B cell (primary cell): ENCODE results near the gene NR6A1. TPM values are rescaled to one million over a fixed set of nuclear protein-coding genes. Genes with fewer than 3 reads are reported as not detected.

Experiments used
- ATAC-seq: fragments of 200-7000 bp; cut with Tn5 transposase; one replicate; pipeline ENCODE4 v1.10.0; 2021; ENCODE audit warnings: low read depth, mild to moderate bottlenecking, moderate number of reproducible peaks, moderate library complexity
- CTCF ChIA-PET: fragments of 350-600 bp; sonication (Branson Sonifier 250); formaldehyde crosslinking; loops from one replicate; lab custom pipeline; 2021; ENCODE audit warnings: antibody characterized with exemption, inconsistent platforms; lab: Charles Lee
- POLR2A ChIA-PET: fragments of 350-600 bp; sonication (Branson Sonifier 250); formaldehyde crosslinking; loops from one replicate; lab custom pipeline; 2021; ENCODE audit warnings: antibody characterized with exemption; lab: Charles Lee
- DNase-seq: peaks from one replicate; pipeline ENCODE4 v3.0.0; 2013
- H2AFZ ChIP-seq: 2 replicates; pipeline ENCODE4 v1.6.1; 2012; ENCODE audit warnings: mild to moderate bottlenecking, low read depth, low read length; ENCODE audit not compliant: insufficient read depth, poor library complexity, severe bottlenecking
- H3K27ac ChIP-seq, 2 donors: 1 replicate in 1 of 2; 2 replicates in 1 of 2; pipeline ENCODE4 v1.5.1; 2012 to 2013; ENCODE audit warnings: low read length in 2 of 2, mild to moderate bottlenecking in 2 of 2, moderate library complexity in 1 of 2
- H3K27me3 ChIP-seq, 4 experiments: fragments of 200-600 bp in 1 of 4; sonication (generic) in 1 of 4; replicated peaks in 1 of 4; 1 replicate in 2 of 4; 2 replicates in 2 of 4; pipeline versions ENCODE4 v1.6.1 to v1.7.0; 2013 to 2016; ENCODE audit warnings: low read length in 3 of 4, mild to moderate bottlenecking in 2 of 4, mixed read lengths in 1 of 4, moderate library complexity in 1 of 4; ENCODE audit not compliant: insufficient read depth in 4 of 4, control insufficient read depth in 3 of 4; ENCODE audit errors: control extremely low read depth in 1 of 4
- H3K36me3 ChIP-seq, 2 experiments: replicated peaks in 1 of 2; 1 replicate in 1 of 2; 2 replicates in 1 of 2; pipeline versions ENCODE4 v1.6.1 to v1.7.1; 2013; ENCODE audit warnings: low read length in 1 of 2; ENCODE audit not compliant: insufficient read depth in 2 of 2, control insufficient read depth in 1 of 2; ENCODE audit errors: control extremely low read depth in 1 of 2, extremely low read depth in 1 of 2
- H3K4me1 ChIP-seq, 2 donors: fragments of 200-600 bp in 1 of 2; sonication (generic) in 1 of 2; 1 replicate in 1 of 2; 2 replicates in 1 of 2; pipeline versions ENCODE4 v1.5.1 to v1.6.1; 2013 to 2017; ENCODE audit warnings: low read length in 2 of 2; ENCODE audit not compliant: control insufficient read depth in 2 of 2, insufficient read depth in 2 of 2
- H3K4me2 ChIP-seq: replicated peaks from 2 replicates; pipeline ENCODE3; 2012; ENCODE audit warnings: mild to moderate bottlenecking, low read depth, low read length; ENCODE audit not compliant: poor library complexity, severe bottlenecking
- H3K4me3 ChIP-seq, 5 experiments: fragments of 200-600 bp in 1 of 5; sonication (generic) in 1 of 5; 1 replicate in 3 of 5; 2 replicates in 2 of 5; pipeline versions ENCODE4 v1.5.1 to v1.7.0; 2011 to 2016; ENCODE audit warnings: low read length in 4 of 5, mild to moderate bottlenecking in 4 of 5, low read depth in 2 of 5, control low read depth in 1 of 5, moderate library complexity in 1 of 5; ENCODE audit not compliant: insufficient read depth in 1 of 5; ENCODE audit errors: control extremely low read depth in 1 of 5, extremely low read depth in 1 of 5
- H3K79me2 ChIP-seq: fragments of 200-600 bp; sonication (generic); one replicate; pipeline ENCODE4 v1.6.0; 2016; ENCODE audit warnings: low read length; ENCODE audit not compliant: control insufficient read depth, insufficient read depth
- H3K9ac ChIP-seq: fragments of 200-600 bp; sonication (generic); 2 replicates; pipeline ENCODE4 v1.6.1; 2017; ENCODE audit warnings: mild to moderate bottlenecking, low read length, moderate library complexity
- H3K9me3 ChIP-seq, 3 donors: one replicate each; pipeline versions ENCODE4 v1.6.1 to v1.7.1; 2013; ENCODE audit warnings: low read length in 2 of 3; ENCODE audit not compliant: control insufficient read depth in 2 of 3, insufficient read depth in 1 of 3; ENCODE audit errors: control extremely low read depth in 1 of 3
- H4K20me1 ChIP-seq: 2 replicates; pipeline ENCODE4 v1.6.0; 2012; ENCODE audit warnings: mild to moderate bottlenecking, low read length; ENCODE audit not compliant: insufficient read depth, control insufficient read depth, poor library complexity, severe bottlenecking
- H3K27ac Mint-ChIP-seq: one replicate; pipeline ENCODE4 v1.8.0; 2021; ENCODE audit warnings: mixed read lengths
- H3K27me3 Mint-ChIP-seq: one replicate; pipeline ENCODE4 v1.8.0; 2021; ENCODE audit warnings: mixed read lengths
- H3K4me1 Mint-ChIP-seq: one replicate; pipeline ENCODE4 v1.8.0; 2021; ENCODE audit warnings: mixed read lengths
- H3K4me3 Mint-ChIP-seq: one replicate; pipeline ENCODE4 v1.8.0; 2021; ENCODE audit warnings: mixed read lengths
- H3K9me3 Mint-ChIP-seq: one replicate; pipeline ENCODE4 v1.8.0; 2022; ENCODE audit warnings: mixed read lengths; ENCODE audit not compliant: insufficient read depth
- CTCF ChIP-seq: fragments of 200-600 bp; IDR thresholded peaks from one replicate; pipeline ENCODE4 v1.8.0; 2022; ENCODE audit warnings: antibody characterized with exemption, mild to moderate bottlenecking
- EZH2 ChIP-seq: IDR thresholded peaks from 2 replicates; pipeline ENCODE4 v1.6.1; 2012; ENCODE audit warnings: borderline replicate concordance, low read depth, mild to moderate bottlenecking, moderate library complexity, low read length; ENCODE audit not compliant: insufficient read depth, poor library complexity, severe bottlenecking
- whole genome bisulfite sequencing: methylation state at CpG from one replicate; pipeline ENCODE4 v1.1.5; 2013; ENCODE audit warnings: missing lambda C conversion rate; ENCODE audit not compliant: insufficient coverage; 5-methylcytosine and 5-hydroxymethylcytosine counted together
- intact Hi-C: fragments of 100-400 bp; cut with micrococcal nuclease; formaldehyde crosslinking; loops from one replicate; pipeline ENCODE4 v1.10.0; 2022
- polyA plus RNA-seq: library from polyadenylated mRNA; depleted of rRNA; stranded (reverse); fragments of >200 nt; gene quantifications from 2 replicates; pipeline ENCODE4 v1.2.3, GENCODE V29; 2012
- total RNA-seq, 2 donors: library from RNA; stranded (reverse); fragments of 120-200 nt in 1 of 2; gene quantifications; 1 replicate in 1 of 2; 2 replicates in 1 of 2; pipeline versions ENCODE4 v1.2.3 to v1.2.4, GENCODE V29; 2013 to 2022

The NR6A1 gene
- total and polyA plus RNA-seq, 2 donors (not counting 1 experiment from before 2014, with no cell fraction given): 0.09 to 0.67 TPM

- Histone ChIP-seq H3K4me3 (no peak overlapping the region), H4K20me1 (no peaks in the 10 kb centered on the region), H3K27ac (no peak overlapping the region), H3K9me3 (no peaks in the 10 kb centered on the region), H3K27me3 (peaks cover 0 to under 1% (median 0%) of the 10 kb centered on the region in 4 experiments), H3K79me2 (no peaks in the 10 kb centered on the region), H3K9ac (no peak overlapping the region), H3K4me2 (no peak overlapping the region), H3K4me1 (no peaks in the 10 kb centered on the region), H2AFZ (no peak overlapping the region), H3K36me3 (no peaks in the 10 kb centered on the region)
- H3K4me1 Mint-ChIP-seq: peaks cover 2% of the 10 kb centered on the region
- intact Hi-C loops: no loop called here
- H3K27ac Mint-ChIP-seq: no peak overlapping the region
- no peaks in the 10 kb centered on the region for H3K27me3 Mint-ChIP-seq
- DNase-seq (no peak), ATAC-seq (no peak)
- WGBS: 94% methylated on average over 7 of the region's 13 CpGs
- no peak overlapping the region for H3K4me3 Mint-ChIP-seq
- H3K9me3 Mint-ChIP-seq: no peaks in the 10 kb centered on the region
- ChIA-PET CTCF (interaction anchor here (0.6 to 1.5 kb wide), 2 partner anchors 11 to 71 kb away, joined by 3 to 4 read pairs; partner anchors contain the start of gene WDR38), POLR2A (no interaction called here)
- TF ChIP-seq EZH2: no peak
- no peak for TF ChIP-seq CTCF
These were observed 11.8 kb upstream of the NR6A1 start for GRCh38 chr9:124782661-124783574.
